ENCODE results near the gene CXCR4.
A peak's percentile ranks its signal among the peaks of the same experiment; 100 is the strongest.
"Not testable (repeated sequence)": the region's sequence is repeated elsewhere in the genome, so short reads cannot be mapped to it uniquely, and the experiment has no call there.

The CXCR4 gene

DNA sequence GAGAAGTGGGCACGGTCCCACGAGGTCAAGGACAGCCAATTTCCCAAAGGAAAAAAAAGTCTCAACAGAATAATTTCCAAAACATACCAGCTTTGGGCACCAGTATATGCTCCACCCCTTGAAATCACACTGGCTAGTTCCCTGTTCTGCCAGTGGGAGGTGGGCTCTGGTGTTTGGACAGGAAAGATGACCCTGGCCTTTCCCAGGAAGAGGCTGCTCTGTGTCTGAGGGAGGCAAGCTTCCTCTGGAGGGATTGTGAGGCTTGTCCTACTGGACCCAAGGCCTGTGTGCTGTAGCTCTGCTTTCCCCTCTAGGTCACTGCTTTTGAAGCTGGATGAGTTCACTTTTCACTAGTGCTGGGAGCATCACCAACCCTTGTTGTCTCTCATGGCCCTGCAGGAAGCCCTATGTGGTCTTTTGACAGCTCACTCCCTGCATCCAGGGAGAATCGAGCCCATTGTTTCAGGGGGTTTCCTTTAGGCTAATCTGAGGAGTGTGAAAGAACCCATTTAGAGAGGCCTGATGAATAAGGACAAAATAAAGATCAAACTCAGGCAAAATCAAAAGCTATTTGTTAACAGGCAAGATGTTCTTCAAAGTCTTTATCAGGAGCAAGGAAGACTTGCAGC lies 36.3 kb downstream of the CXCR4 start:
- Mint-ChIP-seq H3K9me3 (peaks cover 10 to 14% of the 10 kb centered on the region in 2 donors), H3K4me3 (no peak overlapping the region), H3K27ac (no peak overlapping the region), H3K27me3 (no peaks in the 10 kb centered on the region), H3K4me1 (peaks cover 10% of the 10 kb centered on the region)
- ATAC-seq (no peak), DNase-seq (no peak)

DNA sequence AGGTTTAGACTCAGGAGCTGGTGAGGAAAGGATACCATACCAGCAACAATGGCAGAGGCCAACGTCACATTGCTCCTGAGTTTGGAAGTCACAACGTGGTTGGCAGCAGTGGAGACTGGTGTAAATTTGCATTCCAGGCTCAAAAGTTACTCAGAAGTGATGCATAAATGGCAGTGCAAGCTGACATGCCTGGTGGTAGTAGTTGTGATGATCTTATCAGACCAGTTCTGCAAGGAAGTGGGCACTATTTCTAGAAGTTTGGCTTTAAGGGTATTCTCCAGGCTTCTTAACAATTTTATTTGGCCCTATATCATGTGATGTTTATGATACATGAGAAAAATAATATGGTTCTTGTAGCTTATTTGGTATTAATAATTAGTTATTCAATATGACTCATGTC lies 37.8 kb downstream of the CXCR4 start:
- no peak overlapping the region for H3K27ac Mint-ChIP-seq
- H3K4me1 Mint-ChIP-seq: no peaks in the 10 kb centered on the region
- ATAC-seq (no peak), DNase-seq (no peak)
- no peaks in the 10 kb centered on the region for H3K27me3 Mint-ChIP-seq
- no peak overlapping the region for H3K4me3 Mint-ChIP-seq
- peaks cover 15 to 17% of the 10 kb centered on the region in 2 donors for H3K9me3 Mint-ChIP-seq

DNA sequence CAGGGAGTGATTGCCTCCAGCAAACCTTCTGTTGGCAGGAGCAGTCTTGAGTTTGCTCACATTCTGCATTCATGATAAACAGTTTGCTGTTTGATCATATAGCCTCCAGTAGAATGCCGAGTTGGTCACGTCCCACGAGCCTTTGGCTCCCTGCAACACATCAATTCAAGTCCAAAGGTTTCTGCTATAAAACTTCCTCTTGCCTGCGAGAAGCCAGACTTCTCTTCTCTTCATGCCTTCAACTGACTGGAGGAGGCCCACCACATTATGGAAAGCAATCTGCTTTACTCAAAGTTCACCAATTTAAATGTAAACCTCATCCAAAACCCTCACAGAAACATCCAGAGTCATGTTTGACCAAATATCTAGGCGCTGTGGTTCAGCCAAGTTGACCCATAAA lies 40.8 kb downstream of the CXCR4 start:
- Mint-ChIP-seq H3K4me3 (no peak overlapping the region), H3K9me3 (peaks cover 24 to 28% of the 10 kb centered on the region in 2 donors), H3K27ac (no peak overlapping the region), H3K4me1 (no peaks in the 10 kb centered on the region), H3K27me3 (no peaks in the 10 kb centered on the region)
- ATAC-seq (no peak), DNase-seq (no peak)

DNA sequence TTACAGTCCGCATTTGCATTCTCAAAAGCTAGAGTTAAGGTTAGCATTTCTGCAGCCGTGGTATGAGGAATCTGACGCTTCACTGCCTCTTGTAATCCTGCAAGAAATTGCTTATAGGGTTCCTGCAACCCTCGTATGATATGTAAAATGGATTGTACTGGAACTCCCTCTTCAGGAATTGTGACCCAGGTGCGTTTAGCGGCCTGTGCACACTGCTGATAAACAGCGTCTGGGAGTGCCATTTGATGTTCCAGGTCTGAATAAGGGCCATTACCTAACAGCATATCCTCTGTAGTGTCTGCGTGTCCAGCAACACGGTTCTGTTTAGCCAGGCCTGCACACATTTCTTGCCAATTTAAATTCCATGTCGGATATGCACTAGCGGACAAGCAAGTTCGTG lies 42.5 kb downstream of the CXCR4 start:
- H3K4me1 Mint-ChIP-seq: no peaks in the 10 kb centered on the region
- H3K27ac Mint-ChIP-seq: no peak overlapping the region
- ATAC-seq: no peak
- H3K4me3 Mint-ChIP-seq: no peak overlapping the region
- H3K9me3 Mint-ChIP-seq: peaks cover 36 to 38% of the 10 kb centered on the region in 2 donors
- no peak for DNase-seq
- no peaks in the 10 kb centered on the region for H3K27me3 Mint-ChIP-seq

- Mint-ChIP-seq H3K4me1 (peaks cover 22% of the 10 kb centered on the region), H3K27me3 (no peaks in the 10 kb centered on the region), H3K9me3 (peaks cover 28 to 35% of the 10 kb centered on the region in 2 donors), H3K27ac (no peak overlapping the region), H3K4me3 (no peak overlapping the region)
- DNase-seq (no peak), ATAC-seq (no peak)
These were observed 45.3 kb downstream of the CXCR4 start for GRCh38 chr2:136072621-136073020.

GRCh38 chr2:136071887-136072286 lies 46.1 kb downstream of the CXCR4 start:
- not testable (repeated sequence) for H3K27ac Mint-ChIP-seq, H3K27me3 Mint-ChIP-seq, DNase-seq, H3K4me3 Mint-ChIP-seq, ATAC-seq
- H3K4me1 Mint-ChIP-seq: peaks cover 24% of the 10 kb centered on the region
- H3K9me3 Mint-ChIP-seq: peaks cover 24 to 27% of the 10 kb centered on the region in 2 donors

DNA sequence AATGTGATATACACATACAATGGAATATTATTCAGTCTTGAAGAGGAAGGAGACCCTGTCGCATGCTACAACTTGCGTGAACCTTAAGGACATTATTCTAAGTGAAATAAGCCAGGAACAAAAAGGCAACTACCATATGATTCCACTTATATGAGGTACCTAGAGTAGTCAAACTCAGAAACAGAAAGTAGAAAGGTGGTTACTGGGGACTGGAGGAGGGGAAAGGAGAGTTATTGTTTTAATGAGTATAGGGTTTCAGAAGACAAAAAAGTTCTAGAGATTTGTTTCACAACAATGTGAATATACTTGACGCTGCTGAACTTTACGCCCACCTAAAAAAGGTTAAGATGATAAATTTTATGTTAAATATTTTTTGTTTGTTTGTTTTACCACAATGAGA lies 47.0 kb downstream of the CXCR4 start:
- H3K27ac Mint-ChIP-seq: no peak overlapping the region
- peaks cover 32% of the 10 kb centered on the region for H3K4me1 Mint-ChIP-seq
- ATAC-seq (peak; percentile 76), DNase-seq (no peak)
- H3K9me3 Mint-ChIP-seq: peaks cover 20 to 21% of the 10 kb centered on the region in 2 donors
- H3K4me3 Mint-ChIP-seq: no peak overlapping the region
- H3K27me3 Mint-ChIP-seq: no peaks in the 10 kb centered on the region

DNA sequence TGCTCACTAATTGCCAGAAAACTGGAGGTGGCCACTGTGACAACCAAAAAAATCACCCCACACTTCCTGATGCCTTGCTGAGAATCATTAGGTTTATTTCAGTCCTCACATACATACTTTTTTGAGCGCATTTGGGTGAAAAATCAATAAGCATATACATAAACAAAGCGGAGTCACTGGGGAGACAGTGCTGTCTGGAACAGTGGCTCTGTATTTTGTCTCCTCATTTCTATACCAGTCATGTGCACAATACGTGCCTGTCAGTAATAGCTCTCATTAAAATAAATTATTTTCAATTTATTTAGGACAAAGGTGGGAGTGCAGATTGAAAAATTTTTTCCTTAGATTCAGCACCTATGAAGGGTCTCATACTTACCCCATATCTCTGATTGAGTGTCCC lies 48.2 kb downstream of the CXCR4 start:
- no peaks in the 10 kb centered on the region for H3K27me3 Mint-ChIP-seq
- no peak for ATAC-seq
- H3K4me3 Mint-ChIP-seq: no peak overlapping the region
- H3K27ac Mint-ChIP-seq: no peak overlapping the region
- no peak for DNase-seq
- peaks cover 41% of the 10 kb centered on the region for H3K4me1 Mint-ChIP-seq
- peaks cover 20 to 21% of the 10 kb centered on the region in 2 donors for H3K9me3 Mint-ChIP-seq

- Mint-ChIP-seq H3K27ac (peak overlapping the region; percentile 90 to 94), H3K9me3 (peaks cover 21% of the 10 kb centered on the region in 2 donors), H3K4me1 (peaks cover 49% of the 10 kb centered on the region), H3K27me3 (no peaks in the 10 kb centered on the region), H3K4me3 (peak overlapping the region; percentile 63 to 75)
- DNase-seq (no peak), ATAC-seq (peak; percentile 69)
These were observed 49.2 kb downstream of the CXCR4 start for GRCh38 chr2:136068581-136069227.

- H3K9me3 Mint-ChIP-seq: peaks cover 14 to 20% of the 10 kb centered on the region in 2 donors
- no peak for DNase-seq
- H3K27ac Mint-ChIP-seq: no peak overlapping the region
- no peaks in the 10 kb centered on the region for H3K27me3 Mint-ChIP-seq
- H3K4me3 Mint-ChIP-seq: peak overlapping the region; percentile 63 to 75
- H3K4me1 Mint-ChIP-seq: peaks cover 49% of the 10 kb centered on the region
- ATAC-seq: no peak
These were observed 49.9 kb downstream of the CXCR4 start for GRCh38 chr2:136067897-136068580.

- H3K27me3 Mint-ChIP-seq: no peaks in the 10 kb centered on the region
- peaks cover 10 to 20% of the 10 kb centered on the region in 2 donors for H3K9me3 Mint-ChIP-seq
- DNase-seq (no peak), ATAC-seq (no peak)
- H3K27ac Mint-ChIP-seq: no peak overlapping the region
- peaks cover 50% of the 10 kb centered on the region for H3K4me1 Mint-ChIP-seq
- H3K4me3 Mint-ChIP-seq: no peak overlapping the region
These were observed 50.5 kb downstream of the CXCR4 start for GRCh38 chr2:136067459-136067858.

- Mint-ChIP-seq H3K4me3 (peak overlapping the region in 1 of 2 donors; percentile 34), H3K27me3 (no peaks in the 10 kb centered on the region), H3K9me3 (peaks cover 12 to 19% of the 10 kb centered on the region in 2 donors), H3K4me1 (peaks cover 56% of the 10 kb centered on the region), H3K27ac (peak overlapping the region in 1 of 2 donors; percentile 55)
- no peak for DNase-seq
- ATAC-seq: no peak
These were observed 52.0 kb downstream of the CXCR4 start for GRCh38 chr2:136065907-136066306.

DNA sequence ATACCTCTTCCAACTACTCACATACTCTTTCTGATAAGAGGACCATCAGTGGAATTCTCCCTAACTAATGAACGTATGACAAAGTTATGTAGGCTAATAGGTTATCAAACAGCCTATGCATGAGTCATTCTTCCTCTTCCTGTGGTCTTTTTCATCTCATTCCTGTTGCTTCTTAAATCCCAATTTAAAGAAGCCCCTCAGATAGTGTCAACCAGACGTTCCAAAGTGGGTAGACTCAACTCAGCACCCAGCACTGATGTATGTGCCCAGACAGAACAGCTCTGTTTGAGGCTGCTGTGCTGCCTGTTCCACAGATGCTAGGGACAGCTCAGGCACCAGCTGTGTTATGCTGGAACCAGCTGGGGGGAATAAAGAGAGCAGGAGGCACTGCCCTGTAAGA lies 52.6 kb downstream of the CXCR4 start:
- H3K27ac Mint-ChIP-seq: peak overlapping the region; percentile 15 to 67
- ATAC-seq: peak; percentile 59
- H3K4me1 Mint-ChIP-seq: peaks cover 56% of the 10 kb centered on the region
- peaks cover 12 to 15% of the 10 kb centered on the region in 2 donors for H3K9me3 Mint-ChIP-seq
- peak overlapping the region in 1 of 2 donors; percentile 34 for H3K4me3 Mint-ChIP-seq
- H3K27me3 Mint-ChIP-seq: no peaks in the 10 kb centered on the region
- no peak for DNase-seq

Data from stimulated activated naive CD8-positive, alpha-beta T cell treated with anti-CD3 and anti-CD28 coated beads, Interleukin-15, amount 100 ng/mL, for 72 hours (primary cell).